ENCODE measurements around the gene FTHL17. TPM values are rescaled to one million over a fixed set of nuclear protein-coding genes. Genes with fewer than 3 reads are reported as not detected.

FTHL17 gene
- not detected in 2 replicates for total RNA-seq (2014; rRNA removed; shearing (Covaris generic))

DNA sequence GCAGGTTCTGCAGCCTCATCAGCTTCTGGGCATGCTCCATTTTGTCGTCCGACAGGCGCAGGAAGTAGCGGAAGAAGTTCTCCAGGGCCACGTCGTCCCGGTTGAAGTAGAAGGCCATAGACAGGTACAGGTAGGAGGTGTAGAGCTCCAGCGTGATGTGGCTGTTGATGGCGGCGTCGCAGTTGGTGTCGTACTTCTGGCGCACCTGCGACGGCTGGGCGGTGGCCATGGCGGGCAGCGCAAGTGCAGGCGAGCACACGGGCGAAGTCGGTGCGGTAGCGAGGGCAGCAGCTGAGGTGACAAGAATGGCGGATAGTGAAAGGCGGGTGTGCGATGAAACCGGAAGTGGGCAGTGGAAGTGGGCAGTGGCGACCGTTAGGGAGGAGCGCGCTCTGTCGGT lies at the start of gene FTHL17:
Gene FTHL17, minus strand, starts transcription at position 317 of the 400 bp plus-strand sequence. Its CDS starts 88 bp downstream, at position 229.
- no peak for DNase-seq (ENCODE audit: low spot score)

DNA sequence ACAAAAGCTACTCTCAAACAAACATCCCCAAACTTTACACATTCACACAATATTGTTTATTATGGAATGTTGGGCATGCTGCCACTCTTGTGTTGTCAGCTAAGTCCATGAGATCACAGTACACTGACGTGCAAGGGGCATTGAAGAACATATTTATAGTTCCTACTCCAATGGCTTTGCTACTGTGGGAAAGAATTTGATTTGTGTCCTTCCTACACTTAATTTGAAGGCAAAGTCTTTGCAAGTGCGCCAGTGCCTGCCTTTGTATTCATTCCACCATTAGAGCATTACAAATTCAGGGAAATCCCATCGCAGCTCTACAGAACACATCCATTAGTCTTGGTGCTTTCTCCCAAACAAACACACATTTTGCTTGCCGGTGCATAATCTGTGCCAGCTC lies 45.4 kb upstream of the FTHL17 start:
- DNase-seq (ENCODE audit: low spot score): no peak

DNA sequence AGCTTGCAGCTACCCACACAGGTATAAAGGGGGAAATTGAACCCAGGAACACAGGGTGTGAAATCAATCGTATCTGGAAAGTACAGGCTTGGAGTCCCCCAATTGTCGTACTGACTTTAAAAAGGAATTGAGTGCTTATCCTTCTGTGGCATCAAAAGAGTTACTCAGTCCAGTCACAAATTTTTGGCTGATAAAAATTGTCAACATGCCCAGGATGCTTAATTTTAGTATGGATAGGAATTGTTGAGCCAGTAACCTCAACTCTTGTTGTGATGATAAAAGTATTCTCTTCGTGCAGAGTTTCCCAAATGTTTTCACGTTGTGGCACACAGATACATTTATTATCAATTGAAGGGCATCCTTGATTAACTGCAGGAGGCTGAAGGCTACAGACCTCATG lies 43.6 kb upstream of the FTHL17 start:
- no peak for DNase-seq (ENCODE audit: low spot score)

DNA sequence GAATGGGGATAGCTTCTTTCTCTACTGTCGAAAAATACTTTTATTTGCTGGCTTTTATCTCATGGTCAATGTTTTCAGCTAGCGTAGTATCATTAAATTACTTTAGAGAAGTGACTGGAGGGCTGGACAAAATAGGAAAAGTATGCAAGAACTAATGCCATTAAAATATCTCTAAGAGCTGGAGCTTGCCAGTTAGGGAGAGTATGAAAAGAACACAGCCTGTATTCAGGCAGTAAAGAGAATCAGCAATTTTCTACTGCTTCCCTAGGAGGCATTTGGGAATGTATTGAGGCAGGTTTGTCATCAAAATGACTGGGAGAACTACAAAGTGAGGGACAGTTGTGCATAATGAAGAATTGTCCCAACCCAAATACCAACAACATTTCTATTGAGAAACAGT lies 43.0 kb upstream of the FTHL17 start:
- DNase-seq (ENCODE audit: low spot score): no peak

DNA sequence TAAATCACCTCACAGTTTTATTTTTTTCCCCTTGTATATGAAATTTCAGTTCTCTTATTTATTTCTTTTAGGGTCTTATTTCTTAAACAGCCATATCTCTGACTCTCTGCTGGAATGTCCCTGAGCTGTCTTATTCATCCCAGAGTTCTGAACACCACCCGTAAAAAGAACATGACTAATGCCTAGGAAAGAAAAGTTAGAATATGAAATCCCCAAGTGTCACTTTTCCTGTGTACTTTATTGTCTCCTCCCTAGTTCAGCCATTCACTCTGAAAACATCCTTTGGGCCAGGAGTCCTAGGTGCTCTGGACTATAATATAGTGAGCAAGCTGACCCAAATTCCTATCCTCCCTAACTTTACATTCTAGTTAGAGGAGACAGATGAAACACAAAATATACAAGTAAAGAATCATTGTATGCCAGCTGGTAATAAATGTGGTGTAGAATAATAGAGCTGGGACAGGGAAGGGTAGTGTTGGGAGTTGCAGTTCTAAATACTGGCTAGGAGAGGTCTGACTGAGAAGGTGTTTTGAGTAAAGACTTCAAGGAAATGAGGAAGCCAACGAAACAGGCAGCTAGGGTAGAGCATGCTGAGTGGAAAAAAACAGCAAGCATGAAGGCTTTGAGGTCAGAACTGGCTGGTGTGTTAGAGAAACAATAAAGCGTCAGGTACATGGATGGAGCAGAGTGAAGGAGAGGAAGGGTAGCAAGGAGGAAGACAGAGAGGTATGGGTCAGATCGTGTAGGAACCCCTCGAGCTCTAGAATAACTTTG lies 40.6 kb upstream of the FTHL17 start:
- no peak for DNase-seq (ENCODE audit: low spot score)

DNA sequence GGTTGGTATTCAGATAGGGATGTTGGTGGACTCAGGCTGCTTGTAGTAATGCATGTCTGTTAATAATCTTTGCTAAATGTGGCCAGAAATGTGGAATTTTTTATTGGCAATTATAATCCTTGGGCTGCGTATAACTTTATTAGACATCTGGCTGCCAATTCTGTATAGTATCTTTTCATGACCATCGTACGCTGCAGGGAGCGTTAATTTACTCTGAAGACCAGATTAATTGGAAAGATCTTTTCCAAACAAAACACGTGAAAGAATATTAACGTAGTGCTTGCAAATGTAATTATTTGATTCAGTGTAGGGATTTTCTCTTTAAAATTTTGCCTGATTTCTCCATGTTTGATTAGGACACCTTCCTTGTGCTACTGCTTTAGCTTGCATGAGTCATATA lies 38.8 kb upstream of the FTHL17 start:
- no peak for DNase-seq (ENCODE audit: low spot score)

DNA sequence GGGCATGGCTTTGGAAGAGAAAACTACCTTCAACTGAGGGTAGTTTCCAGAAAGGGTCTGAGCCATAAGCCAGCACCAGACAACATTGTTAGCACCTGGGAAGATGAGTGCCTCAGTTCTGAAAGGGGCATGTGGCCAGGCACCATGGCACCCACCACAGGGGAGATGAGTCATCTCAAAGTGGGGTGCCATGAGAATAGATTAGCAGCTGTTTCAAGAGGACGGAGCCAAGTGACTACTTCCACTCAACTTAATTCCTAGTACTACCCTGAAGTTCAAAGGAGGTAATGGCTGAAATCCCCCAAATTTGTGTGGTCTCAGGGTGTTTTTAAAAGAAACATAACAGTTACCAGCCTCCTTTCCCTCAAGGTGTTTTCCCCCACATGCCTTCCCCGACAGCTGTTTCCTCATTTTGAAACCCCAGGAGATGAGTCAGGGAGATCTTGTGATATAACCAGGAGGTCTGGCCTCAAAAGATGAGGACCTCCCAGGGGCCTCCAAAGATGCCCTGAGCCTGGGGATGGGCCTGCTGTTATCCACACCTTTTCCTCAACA lies 27.8 kb upstream of the FTHL17 start:
- DNase-seq (ENCODE audit: low spot score): no peak

DNA sequence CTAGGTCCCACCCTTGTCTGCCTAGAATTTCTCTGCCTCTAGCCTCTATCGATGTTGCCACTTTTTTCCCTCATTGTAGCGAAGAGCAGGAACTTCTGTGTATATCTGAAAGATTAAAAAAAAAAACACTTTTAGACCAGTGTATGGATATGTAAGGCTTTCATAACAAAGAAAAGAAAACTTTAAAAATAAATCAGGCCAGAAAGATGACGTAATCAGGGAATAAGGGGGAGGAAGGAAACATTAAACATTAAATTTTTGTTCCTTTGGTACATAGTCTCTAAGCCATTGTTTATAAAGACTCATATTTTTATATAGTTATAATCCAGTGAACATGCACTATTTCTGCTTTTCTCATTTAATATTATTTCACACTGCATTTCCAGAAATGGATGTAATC lies 26.2 kb upstream of the FTHL17 start:
- DNase-seq (ENCODE audit: low spot score): no peak

DNA sequence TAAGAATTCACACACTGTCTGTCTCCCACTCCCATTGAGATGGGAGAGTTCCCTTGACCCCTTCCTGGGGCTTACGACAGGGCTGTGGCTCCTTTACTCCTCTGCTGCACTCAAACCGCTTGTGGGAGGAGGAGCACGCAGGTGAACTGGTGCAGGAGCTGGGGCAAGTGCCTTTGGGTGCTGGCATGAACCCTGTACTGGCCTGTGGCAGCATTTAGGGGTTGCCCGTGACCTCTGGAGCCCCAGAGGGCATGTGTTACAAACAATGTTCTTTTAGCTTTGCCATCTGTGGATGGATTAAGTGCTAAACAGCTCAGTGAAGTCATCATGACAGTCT lies 21.8 kb upstream of the FTHL17 start:
- DNase-seq (ENCODE audit: low spot score): no peak

DNA sequence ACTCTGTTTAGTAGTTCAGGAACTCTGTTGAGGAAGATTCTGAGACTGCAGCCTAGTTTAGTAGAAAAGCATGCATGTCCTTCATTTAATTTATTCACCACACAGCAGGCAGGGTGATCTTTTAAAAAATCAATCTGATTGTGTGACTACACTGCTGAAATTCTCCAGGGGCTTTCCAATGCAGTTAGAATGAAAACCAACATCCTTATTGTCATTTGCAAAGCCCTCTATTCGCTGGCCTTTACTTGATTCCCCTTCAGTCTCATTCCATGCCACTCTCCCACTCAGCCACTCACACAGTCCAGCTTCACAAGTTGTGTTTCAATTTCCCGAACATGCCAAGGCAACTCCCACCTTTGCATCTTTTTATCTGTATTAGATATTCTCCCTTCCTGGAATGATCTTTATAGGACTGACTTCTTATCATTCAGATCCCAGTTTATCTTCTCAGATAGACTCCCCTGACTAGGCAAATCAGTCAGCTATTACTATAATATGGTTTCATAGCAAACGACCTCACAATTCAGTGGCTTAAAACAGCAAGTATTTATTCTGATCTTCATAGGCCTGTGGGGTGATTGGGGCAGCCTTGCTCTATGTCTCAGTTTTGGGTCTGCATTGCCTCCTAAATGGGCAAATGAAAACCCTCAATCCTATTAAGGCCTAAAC lies 21.3 kb upstream of the FTHL17 start:
- no peak for DNase-seq (ENCODE audit: low spot score)

DNA sequence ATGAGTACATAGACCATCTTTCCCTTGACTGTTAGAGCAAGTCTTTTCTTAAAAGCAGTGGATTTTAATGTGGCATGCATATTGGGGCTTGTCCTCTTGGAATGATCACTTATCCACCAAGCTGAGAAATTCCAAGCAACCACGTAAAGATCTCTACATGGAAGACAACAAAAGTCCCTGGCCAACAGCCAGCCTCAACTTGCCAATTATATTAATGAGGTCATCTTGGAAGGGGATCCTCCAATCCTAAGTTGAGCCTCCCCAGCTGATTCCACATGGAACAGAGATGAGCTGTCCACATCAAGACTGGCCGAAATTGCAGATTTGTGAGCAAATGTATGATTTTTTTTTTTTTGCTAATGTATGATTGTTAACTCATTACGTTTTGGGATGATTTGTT lies 20.6 kb upstream of the FTHL17 start:
- DNase-seq (ENCODE audit: low spot score): no peak

DNA sequence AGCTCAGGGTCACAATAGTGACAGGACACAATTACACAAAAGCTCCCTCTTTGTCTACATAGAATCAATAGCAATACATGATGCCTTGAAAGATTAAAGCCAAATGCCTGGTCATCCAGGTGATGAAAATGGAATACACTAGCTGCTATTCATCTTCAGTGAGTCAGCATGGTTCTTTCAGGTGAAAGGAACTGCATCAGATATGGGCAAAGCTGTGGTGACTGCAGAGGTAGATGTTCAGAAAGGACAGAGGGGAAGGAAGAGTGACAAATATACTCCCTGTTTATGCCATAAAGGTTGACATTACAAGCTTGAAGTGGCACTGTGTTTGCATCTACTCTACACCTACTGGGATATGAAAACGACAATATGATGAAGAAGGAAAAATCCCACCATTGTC lies 20.0 kb upstream of the FTHL17 start:
- no peak for DNase-seq (ENCODE audit: low spot score)

DNA sequence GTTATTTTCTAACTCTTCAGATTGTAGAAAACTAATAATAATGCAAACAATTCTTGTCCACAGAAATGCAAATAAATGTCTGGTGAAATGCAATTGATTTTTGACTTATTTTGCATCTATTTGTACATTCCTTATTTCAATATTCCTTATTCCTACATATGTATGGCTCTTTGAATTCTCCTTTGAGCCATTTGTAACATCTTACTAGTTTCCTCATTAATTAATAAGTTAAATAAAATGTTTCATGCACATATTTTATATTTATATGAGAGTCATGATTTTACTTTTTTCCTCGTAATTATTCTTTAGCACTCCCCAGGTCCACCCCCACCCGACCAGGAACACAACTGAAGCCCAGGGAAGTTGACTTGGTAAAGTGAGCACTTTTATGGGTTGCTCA lies 2.7 kb upstream of the FTHL17 start:
- DNase-seq (ENCODE audit: low spot score): no peak

DNA sequence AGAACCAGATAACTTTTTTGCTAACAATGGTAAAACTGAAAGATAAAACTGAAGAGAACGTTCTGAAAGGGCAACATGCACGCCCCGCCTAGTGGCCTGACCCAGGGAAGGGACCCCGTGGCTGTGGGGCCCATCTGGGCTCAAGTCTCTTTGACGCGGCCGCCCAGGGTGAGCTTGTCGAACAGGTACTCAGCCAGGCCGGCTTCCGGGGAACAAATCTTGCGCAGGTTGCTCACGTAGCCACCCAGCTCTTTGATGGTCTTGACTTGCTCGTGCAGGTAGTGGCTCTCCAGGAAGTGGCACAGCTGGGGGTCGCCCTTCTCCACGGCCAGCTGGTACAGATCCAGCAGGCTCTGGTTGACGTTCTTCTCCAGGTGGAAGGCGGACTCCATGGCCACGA lies 579 bp downstream of the FTHL17 start:
- no peak for DNase-seq (ENCODE audit: low spot score)

DNA sequence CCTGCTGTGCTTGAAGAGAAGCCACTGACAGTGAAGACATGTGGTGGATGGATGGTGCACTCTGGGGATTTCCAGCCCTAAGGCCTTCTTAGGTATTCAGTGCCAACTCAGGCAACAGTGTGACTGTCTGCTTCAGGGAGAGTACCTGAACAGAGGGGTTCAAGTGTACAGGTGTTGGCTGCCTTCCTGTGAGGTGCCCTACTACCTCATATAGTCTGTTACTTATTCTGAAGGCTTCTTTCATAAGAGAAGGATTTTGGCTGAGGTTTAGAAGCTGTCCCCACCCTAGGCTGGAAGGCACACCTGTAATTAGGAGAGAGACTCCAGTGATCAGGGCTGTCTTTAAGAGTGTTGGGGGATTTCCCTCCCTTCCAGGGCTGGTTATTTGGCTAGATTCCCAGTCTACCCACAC lies 1.8 kb downstream of the FTHL17 start:
- no peak for DNase-seq (ENCODE audit: low spot score)

DNA sequence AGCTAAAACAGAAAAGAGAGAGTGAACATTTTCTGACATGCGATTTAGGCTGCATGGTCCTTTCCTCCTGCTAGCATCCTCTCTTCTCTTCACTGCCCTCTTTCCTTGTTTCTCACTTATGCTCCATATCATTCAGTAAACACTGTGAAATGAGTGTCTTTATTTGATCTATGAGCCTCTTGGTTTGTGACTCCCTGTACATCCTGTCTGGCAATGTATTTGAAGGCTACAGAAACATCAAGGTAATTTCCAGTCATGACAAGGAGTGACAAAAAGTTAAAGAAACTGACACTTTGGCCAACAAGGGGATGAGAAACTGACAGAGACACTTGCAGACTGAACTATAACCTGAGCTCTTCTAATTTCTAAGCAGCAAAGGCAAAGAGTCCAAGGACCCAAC lies 8.7 kb downstream of the FTHL17 start:
- no peak for DNase-seq (ENCODE audit: low spot score)

DNA sequence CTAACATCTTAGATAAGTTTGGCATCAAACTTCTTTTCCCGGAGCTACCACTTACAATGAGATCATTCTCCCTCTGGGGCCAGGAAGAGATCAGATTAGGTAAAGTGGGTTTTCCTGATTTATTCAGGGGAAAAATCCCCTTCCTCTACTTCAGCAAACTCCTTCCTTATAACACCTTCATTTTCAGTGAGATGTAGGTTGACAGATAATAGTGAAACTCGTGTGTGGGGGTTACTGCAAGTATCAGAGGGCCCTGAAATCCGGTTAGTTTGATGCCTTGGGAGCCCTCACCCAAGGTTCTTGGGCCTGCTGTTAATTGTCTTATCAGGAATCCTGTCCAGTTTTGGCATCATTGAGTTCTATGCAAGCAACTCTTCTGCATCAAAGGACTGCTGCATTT lies 10.8 kb downstream of the FTHL17 start:
- no peak for DNase-seq (ENCODE audit: low spot score)

DNA sequence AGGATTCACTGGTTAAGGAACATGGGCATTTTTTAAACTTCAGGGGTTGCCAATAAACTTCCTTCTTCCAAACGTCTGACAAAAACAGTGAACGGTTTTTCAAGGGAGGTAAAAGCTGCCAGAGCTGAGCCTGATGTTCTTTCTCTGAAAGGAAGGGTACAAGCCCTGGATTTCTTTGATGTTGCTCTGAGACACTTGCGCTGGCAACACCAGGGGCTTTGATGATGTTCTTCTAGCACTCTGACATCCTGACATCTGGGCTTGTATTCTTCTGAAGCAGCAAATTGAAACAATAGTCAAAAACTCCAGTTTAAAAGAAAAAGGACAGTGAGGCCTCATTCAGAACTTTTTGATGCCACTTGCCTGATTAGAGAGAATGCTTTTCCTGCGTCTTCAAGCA lies 11.8 kb downstream of the FTHL17 start:
- no peak for DNase-seq (ENCODE audit: low spot score)

DNA sequence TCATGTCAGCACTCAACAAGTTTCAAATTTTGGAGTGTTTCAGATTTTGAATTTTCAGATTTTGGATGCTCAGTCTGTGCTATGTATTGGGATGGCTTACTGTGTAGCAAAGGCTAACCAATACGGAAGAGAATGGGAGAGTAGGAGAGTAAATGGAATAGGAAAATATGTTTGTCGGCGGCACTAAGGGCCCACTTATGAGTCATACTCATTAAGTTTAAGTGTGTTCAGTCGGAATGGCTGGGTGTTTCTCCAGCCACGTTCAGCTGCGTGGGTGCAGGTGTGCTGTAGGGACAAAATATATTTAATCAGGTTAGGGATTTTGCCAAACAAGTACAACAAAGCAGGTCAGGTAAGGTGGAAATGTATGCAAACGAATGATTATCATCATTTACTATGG lies 13.6 kb downstream of the FTHL17 start:
- no peak for DNase-seq (ENCODE audit: low spot score)

DNA sequence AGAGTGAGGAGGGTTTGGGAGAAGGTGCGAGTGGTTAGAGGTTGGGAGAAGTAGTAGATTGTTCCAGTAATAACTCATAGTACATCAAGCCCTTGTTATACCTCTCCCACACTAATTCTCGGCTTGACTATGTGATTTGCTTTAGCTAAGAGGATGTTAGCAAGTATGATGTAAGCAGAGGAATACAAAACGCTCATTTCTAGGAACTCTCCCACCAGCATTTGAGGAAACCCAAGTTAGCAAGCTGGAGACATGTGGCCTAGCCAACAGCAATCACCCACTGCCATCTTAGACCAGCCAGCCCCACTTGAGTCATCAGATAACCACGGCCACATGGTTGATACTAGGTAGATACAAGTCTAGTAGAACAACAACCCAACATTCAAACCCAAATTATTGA lies 14.2 kb downstream of the FTHL17 start:
- no peak for DNase-seq (ENCODE audit: low spot score)

DNA sequence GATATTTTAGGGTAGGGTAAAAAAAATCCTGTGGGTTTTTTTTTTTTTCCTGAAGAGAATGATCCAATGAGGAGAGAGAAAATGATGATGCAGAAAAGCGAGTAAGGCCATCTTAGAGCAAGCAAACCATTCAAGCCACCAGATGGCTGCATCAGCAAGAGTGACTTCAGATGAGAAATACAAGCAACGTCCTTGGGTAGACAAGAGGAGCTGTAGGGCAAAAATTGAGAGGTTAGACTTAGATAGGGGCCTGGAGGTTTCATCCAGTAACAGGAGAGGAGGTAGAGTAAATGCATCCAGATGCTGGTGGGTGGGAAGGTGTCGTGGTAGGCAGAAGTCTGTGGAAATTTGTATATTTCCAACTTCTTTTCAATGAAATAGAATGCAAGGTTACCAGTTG lies 14.6 kb downstream of the FTHL17 start:
- DNase-seq (ENCODE audit: low spot score): no peak

DNA sequence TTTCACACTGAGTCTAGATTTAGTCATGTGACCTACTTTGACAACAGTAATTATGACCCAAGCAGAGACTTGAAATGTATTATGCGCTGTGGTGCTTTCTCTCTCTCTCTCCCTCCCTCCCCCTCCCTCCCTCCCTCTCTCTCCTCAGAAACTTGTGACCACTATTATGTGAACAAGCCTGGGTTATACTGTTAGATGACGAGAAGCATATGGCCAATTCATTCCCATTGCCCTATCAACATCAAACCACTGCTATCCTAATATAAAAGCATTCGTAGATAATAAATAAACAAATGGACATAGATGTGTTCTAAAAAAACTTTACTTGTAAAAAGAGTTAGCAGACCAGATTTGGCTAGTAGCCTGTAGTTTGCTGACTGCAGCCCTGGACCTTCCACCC lies 18.2 kb downstream of the FTHL17 start:
- no peak for DNase-seq (ENCODE audit: low spot score)

DNA sequence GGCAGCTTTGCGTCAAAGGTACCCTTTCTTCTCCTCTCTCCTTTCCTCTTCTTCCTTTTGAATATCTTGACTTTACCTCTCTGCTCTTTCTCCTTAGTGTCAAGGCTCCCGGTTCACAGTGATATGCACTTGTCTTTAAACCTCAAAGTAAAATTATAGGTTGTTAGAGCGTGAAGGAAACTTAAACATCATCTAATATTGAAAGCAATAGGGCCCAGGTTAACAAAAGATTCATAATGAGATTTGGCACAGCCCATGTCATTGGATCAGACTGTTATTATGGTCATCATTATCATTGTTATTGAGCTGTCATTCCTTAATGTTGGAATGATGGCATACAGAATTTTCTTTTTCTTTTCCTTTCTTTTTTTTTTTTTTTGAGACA lies 32.5 kb downstream of the FTHL17 start:
- no peak for DNase-seq (ENCODE audit: low spot score)
